Measurements from ENCODE around the gene VAV2. TPM values are rescaled to one million over a fixed set of nuclear protein-coding genes. Genes with fewer than 3 reads are reported as not detected.

VAV2 gene
- total and polyA plus RNA-seq, 11 donors: 3.3 to 9.9 (median 5.3) TPM

GRCh38 chr9:134014946-134015345 is 22.8 kb upstream of the VAV2 start:
- TF ChIP-seq POLR2A (IDR thresholded peaks at IDR 0.05): no peak
- no peak for TF ChIP-seq CTCF (IDR thresholded peaks at IDR 0.05)
- ATAC-seq (no peak), DNase-seq (no peak)
- Histone ChIP-seq H3K27ac (no peak overlapping the region), H3K4me1 (peaks cover 0 to 4% (median 0%) of the 10 kb centered on the region in 12 donors), H3K9me3 (peaks cover 0 to 5% (median 0%) of the 10 kb centered on the region in 12 donors), H3K4me3 (no peak overlapping the region), H3K36me3 (no peaks in the 10 kb centered on the region), H3K27me3 (no peaks in the 10 kb centered on the region)
- intact Hi-C loops (cut with DNase I): no loop called here
- WGBS, 4 donors: 85 to 98% (median 93%) methylated on average over 2 of the region's 2 CpGs

DNA sequence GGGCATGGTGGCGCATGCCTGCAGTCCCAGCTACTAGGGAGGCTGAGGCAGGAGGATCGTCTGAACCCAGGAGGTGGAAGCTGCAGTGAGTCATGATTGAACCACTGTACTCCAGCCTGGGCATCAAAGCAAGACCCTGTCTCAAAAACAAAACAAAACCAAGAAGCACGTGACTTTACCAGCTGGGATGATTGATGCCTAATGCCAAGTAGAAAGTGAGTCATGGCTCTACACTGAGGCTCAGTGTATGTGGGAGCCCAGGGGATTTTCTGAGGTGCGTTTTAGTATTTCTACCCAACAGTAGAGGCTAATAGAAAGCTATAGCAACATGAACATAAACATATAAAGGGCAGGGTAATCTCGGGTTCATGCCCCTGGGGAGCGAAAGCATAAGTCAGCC is 19.3 kb upstream of the VAV2 start:
- peaks cover 0 to 5% (median 0%) of the 10 kb centered on the region in 12 donors for H3K9me3 ChIP-seq
- ATAC-seq: no peak
- H3K4me3 ChIP-seq: no peak overlapping the region
- intact Hi-C loops (cut with DNase I): no loop called here
- H3K4me1 ChIP-seq: peaks cover 0 to 4% (median 0%) of the 10 kb centered on the region in 12 donors
- no peaks in the 10 kb centered on the region for H3K27me3 ChIP-seq
- DNase-seq: no peak
- 87 to 93% (median 92%) methylated on average over 6 of the region's 6 CpGs for WGBS, 4 donors
- H3K27ac ChIP-seq: no peak overlapping the region
- TF ChIP-seq CTCF (IDR thresholded peaks at IDR 0.05) (no peak), POLR2A (IDR thresholded peaks at IDR 0.05) (no peak)
- H3K36me3 ChIP-seq: no peaks in the 10 kb centered on the region

GRCh38 chr9:134010310-134011173 is 18.4 kb upstream of the VAV2 start:
- Histone ChIP-seq H3K27me3 (no peaks in the 10 kb centered on the region), H3K9me3 (peaks cover 0 to 5% (median 0%) of the 10 kb centered on the region in 12 donors), H3K27ac (no peak overlapping the region), H3K36me3 (no peaks in the 10 kb centered on the region), H3K4me1 (peaks cover 0 to 4% (median 0%) of the 10 kb centered on the region in 12 donors), H3K4me3 (no peak overlapping the region)
- TF ChIP-seq CTCF (IDR thresholded peaks at IDR 0.05) (no peak), POLR2A (IDR thresholded peaks at IDR 0.05) (no peak)
- intact Hi-C loops (cut with DNase I): no loop called here
- ATAC-seq (peak in 1 of 4 donors; percentile 50), DNase-seq (no peak)
- WGBS, 4 donors: 56 to 67% (median 62%) methylated on average over 17 to 20 of the region's 20 CpGs

GRCh38 chr9:134007571-134007970 is 15.4 kb upstream of the VAV2 start:
- Histone ChIP-seq H3K27me3 (no peaks in the 10 kb centered on the region), H3K36me3 (no peaks in the 10 kb centered on the region), H3K4me1 (peaks cover 0 to 4% (median 0%) of the 10 kb centered on the region in 12 donors), H3K4me3 (no peak overlapping the region), H3K9me3 (no peaks in the 10 kb centered on the region), H3K27ac (no peak overlapping the region)
- TF ChIP-seq POLR2A (IDR thresholded peaks at IDR 0.05) (no peak), CTCF (IDR thresholded peaks at IDR 0.05) (no peak)
- WGBS, 4 donors: 82 to 89% (median 84%) methylated on average over 8 to 9 of the region's 9 CpGs
- DNase-seq (no peak), ATAC-seq (no peak)
- intact Hi-C loops (cut with DNase I): loop anchor here in 1 of 10 donors (10.0 kb wide), 1 partner anchor 87 kb away; no protein-coding TSS in a partner anchor

Measured in heart left ventricle (tissue), 16 donors.